GM23248 (cell line): Measurements from ENCODE around the gene NHLRC4.

Experiments used
- EZH2 ChIP-seq: fragments of 200-600 bp; sonication (generic); IDR thresholded peaks from 2 replicates; pipeline ENCODE4 v1.6.1; 2018; ENCODE audit warnings: antibody characterized with exemption, mild to moderate bottlenecking; ENCODE audit not compliant: insufficient read depth, poor library complexity, severe bottlenecking
- EZH2phosphoT487 ChIP-seq: fragments of 200-600 bp; sonication (generic); IDR thresholded peaks from 2 replicates; pipeline ENCODE4 v1.6.1; 2018; ENCODE audit warnings: antibody characterized with exemption, moderate library complexity, mild to moderate bottlenecking, low read depth; ENCODE audit not compliant: insufficient read depth

DNA sequence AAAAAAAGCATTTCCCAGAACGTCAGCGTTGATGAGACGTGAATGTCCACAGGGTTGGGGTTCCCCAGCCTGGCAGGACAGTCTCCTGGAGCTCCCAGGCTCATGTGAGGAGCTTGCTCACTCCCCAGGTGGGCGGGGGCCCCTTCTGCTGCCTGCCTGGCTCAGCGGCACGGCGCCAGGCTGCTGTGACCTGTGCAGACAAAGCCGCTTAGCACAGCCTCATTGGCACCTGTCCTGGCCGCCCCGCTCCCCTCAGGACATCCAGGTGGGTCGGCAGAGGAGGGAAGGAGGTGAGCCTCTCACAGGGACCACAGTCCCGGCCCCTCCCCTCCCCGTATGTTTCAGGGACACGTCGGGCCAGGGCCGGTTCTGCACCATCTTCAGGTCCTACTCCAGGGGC lies 51.0 kb downstream of the NHLRC4 start:
- no peak for TF ChIP-seq EZH2
- TF ChIP-seq EZH2phosphoT487, result no peak
